ENCODE data around the gene KCNT2.

KCNT2 gene

DNA sequence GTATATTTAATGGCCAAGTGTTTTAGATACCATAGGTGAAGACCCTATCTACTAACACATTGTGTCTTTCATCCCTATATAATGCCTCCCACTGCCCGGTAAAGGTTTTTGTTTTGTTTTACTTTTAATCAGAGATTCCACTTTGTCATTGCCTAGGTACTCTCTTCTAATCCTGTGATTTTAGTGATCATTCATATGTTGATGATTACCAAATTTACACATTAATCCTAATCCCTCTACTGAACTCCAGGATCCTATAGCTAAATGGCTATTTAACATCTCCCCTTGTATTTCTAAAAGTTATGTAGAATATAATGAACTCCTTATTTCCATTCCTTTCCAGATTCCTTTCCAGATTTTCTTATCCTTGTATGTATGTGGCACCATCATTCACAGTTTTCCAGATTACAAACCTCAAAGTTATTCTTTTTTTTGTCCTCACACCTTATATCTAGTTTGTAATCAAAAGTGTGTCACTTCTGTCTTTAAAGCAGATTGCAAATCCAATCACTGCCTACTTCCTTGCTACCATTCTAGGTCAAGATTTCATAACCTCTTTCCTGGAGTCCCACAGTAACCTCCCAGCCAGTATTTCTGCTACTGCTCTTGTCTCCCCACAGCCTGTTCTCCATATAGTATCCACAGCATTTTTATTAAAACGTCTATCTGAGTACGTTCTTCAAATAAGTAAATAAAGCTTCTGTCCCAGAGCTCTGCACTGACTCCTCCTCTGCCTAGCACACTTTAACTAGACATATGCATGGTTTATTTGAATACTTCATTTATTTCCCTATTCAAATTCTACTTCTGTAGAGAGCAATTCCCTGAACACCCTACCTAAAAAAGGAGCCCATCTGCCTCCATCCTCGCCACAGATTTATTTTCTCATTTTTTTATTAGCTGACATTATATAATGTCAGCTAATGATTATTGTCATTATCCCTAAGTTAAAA is 157.8 kb downstream of the KCNT2 start:
- no peak for DNase-seq (ENCODE audit: low read depth in 2 of 3, low spot score in 1 of 3)

GRCh38 chr1:196449460-196449859 is 158.8 kb downstream of the KCNT2 start:
- no peak for DNase-seq (ENCODE audit: low read depth in 2 of 3, low spot score in 1 of 3)

DNA sequence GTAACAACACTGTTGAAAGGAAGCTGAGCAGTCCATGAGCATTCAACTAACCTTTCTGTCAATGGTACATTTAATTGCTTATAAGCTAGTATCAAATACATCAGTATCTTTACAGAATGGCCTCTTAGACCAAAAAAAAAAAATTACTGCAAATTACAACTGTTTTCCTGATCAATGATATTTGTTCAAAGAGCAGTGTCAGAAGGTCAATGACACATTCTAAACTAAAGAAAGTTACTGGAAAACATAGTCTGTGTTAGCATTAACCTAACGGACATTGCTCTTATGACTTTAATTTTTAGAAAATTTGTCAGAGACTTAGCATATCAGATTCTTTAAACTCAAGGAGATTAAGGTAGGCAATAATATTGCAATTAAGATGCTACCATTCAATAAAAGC is 162.5 kb downstream of the KCNT2 start:
- DNase-seq (ENCODE audit: low read depth in 2 of 3, low spot score in 1 of 3), result no peak

DNA sequence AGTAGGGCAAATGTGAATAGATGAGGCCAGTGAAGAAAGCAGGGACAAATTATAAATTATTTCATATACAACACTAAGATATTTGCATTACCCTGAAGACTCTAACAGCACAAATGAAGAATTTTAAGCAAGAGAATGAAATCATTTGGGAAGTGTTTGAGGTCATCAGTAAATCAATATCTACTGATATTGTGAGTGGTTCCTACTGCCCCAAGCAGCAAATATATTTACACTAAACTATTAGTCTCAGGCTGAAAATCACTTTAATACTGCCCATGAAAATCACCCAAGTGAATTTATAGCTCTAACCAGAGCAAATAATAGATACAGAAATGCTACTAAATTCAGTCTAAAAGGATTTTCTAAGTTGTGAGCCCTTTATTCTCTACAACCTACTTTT is 163.6 kb downstream of the KCNT2 start:
- no peak for DNase-seq (ENCODE audit: low read depth in 2 of 3, low spot score in 1 of 3)

DNA sequence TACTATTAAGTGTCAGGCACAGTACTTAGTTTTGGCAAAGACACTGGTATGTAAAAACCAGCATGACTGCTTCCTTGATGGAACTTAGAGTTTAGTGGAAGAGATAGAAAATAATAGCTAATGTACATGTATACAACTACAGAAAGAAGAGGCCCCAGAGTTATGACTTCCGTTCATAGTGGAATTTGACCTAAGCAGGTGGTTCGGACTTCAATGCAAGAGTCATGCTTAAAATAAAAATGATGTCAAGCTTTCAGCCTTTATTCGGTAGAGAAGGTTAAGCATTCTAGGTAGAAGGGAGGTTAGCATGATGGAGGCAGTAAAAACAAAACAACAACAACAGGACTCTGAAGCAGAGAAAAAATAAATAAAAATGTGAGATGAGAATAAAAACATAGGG is 165.9 kb downstream of the KCNT2 start:
- no peak for DNase-seq (ENCODE audit: low read depth in 2 of 3, low spot score in 1 of 3)

DNA sequence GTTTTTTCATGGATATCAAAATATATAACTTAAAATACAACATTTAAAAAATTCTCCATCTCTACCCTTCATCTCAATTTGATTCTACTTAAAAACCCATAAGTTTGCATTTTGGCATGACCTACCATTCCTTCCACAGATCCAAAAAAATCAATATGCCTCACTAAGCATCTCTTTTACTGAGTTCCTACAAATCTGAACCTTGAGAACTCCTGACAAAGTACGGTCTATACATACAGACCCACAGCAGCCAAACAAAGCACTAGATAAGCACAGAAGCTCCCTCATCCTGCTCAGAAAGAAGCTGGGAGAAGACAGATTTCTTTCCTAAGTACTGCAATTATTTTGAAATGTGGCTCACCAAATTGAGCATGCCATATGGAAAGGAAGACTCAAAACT is 167.5 kb downstream of the KCNT2 start:
- no peak for DNase-seq (ENCODE audit: low read depth in 2 of 3, low spot score in 1 of 3)

DNA sequence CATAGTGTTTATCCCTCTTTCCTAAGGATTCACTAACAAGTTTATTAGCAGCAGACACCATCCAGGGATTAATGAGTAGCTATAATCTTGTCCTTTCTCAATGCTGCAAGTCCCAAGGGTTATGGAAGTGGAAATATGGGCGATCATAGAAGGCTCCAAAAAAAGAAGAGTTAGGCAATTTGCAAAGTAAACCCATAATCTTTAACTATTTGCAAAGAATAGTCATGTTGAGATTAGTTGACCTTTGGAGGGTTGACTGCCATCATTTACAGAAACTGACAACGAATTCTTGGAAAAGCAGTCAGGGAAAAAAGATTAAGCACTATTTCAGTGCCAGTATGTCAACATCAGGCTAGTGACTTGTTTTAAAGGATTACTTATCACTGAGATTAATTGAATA is 169.9 kb downstream of the KCNT2 start:
- DNase-seq (ENCODE audit: low read depth in 2 of 3, low spot score in 1 of 3), result no peak

DNA sequence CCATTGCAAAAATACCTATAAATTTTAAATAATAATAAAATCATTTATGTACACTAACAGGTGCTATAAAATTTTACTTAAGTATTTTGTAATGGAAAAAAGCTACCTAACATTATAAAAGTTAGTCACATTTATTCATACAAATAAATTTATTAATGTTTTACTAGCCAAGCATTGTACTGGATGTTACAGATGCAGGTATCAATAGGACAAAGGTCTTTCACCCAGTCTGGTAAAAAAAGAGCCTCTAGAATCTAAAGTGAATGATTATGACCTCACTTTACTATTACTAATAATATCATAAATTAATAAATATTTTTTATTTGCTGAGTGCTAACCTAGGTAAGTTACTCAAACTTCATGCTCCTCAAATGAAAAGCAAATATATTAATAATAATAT is 170.6 kb downstream of the KCNT2 start:
- DNase-seq (ENCODE audit: low read depth in 2 of 3, low spot score in 1 of 3), result no peak

DNA sequence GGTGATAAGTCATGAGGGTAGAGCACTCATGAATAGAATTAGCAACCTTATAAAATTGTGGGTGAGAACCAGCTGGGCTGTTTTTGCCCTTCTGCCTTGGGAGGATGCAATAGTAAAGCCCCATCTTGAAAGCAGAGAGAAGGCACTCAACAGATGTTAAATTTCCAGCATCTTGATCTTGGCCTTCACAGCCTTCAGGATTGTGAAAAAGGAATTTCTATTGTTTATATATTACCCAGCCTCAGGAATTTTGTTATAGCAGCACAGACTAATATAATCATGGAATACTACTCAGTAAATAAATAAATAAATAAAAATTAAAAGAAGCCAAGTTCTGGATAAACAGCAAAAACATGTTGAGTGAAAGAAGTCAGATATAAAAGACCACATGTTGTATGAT is 175.2 kb downstream of the KCNT2 start:
- no peak for DNase-seq (ENCODE audit: low read depth in 2 of 3, low spot score in 1 of 3)

DNA sequence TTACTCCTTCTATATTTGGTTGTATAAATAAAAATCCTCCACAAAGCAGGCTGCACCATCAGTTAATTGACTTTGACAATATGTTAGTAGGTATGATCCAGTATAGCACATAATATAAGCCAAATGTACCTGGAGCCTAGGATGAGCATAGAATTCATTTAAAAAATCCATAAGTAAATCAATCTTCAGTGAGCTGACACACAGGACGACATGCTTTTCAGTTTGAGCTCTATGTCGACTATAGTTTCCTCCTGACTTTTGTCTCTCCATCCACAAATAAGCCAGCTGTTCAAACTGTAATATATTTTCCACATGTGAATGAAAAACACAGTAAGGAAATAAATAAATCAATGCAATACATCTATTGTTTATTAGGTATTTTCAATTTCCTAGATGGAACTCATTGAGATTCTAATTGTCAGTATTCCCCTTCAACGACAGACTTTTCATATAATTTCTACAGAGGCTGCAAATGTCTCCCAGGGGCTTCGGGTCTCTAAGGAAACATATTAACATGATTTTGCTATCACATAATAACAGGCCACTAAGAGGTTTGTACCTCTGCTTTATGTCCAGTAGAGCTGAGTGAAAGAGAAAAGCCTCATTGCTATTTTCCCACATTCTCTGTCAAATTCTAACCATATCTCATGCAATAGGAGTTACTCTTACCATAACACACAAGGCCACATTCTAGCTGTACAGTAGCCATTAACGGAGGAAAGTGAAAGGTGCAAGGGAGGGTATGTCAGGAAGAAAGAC is 180.1 kb downstream of the KCNT2 start:
- no peak for DNase-seq (ENCODE audit: low read depth in 2 of 3, low spot score in 1 of 3)

DNA sequence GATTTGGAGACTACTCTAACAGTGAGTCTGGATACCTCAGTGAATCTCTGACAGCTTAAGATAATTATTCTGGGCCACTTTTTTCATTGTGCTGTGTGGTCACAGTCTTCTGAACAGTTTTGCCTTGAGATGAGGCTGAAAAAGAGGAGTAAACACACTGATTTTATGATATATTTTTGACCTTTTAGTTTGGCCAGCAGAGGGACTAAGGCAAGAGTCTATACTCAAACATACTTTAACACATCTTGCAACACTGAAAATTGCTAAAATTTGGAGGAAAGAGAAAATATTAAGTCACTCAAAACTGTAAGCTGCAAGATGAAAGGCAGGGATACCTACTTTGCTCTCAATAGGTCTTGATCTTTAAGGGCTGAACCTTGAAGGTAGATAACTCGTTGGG is 182.7 kb downstream of the KCNT2 start:
- no peak for DNase-seq (ENCODE audit: low read depth in 2 of 3, low spot score in 1 of 3)

DNA sequence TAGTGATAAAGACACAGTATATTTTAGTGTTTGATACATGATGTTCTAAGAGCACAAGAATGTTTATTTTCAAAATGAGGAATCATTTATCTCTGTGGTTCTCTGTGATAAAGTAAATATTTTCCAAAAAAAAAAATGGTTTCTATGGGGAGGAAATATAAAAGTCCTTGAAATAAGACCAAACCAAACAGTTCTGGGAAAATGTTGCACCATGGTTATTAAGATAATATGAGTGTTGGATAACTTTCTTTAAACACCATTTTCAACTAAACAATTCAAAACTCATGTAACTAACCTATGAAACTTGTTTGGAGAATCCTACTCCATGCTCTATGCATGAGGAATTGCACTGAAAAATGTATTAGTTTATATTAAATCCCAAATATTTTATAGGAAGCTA is 184.6 kb downstream of the KCNT2 start:
- no peak for DNase-seq (ENCODE audit: low read depth in 2 of 3, low spot score in 1 of 3)

- no peak for DNase-seq (ENCODE audit: low read depth in 2 of 3, low spot score in 1 of 3)
Observed at GRCh38 chr1:196418772-196419171, 189.5 kb downstream of the KCNT2 start.

DNA sequence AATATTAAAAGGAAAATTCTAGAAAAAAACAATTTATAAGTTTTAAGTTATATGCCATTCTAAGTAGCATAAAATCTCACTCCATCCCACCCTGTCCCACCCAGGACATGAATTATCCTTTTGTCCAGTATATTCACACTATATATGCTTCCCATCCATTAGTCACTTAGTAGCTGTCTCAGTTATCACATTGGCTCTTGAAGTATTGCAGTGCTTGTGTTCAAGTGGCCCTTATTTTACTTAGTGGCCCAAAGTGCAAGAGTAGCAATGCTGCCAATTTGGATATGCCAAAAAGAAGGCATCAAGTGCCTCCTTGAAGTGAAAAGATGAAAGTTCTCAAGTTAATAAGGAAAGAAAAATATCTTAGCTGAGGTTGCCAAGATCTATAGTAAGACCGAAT is 192.3 kb downstream of the KCNT2 start:
- no peak for DNase-seq (ENCODE audit: low read depth in 2 of 3, low spot score in 1 of 3)

GRCh38 chr1:196412326-196412725 is 195.9 kb downstream of the KCNT2 start:
- DNase-seq (ENCODE audit: low read depth in 2 of 3, low spot score in 1 of 3), result no peak

- DNase-seq (ENCODE audit: low read depth in 2 of 3, low spot score in 1 of 3), result no peak
Observed at GRCh38 chr1:196410768-196411167, 197.5 kb downstream of the KCNT2 start.

DNA sequence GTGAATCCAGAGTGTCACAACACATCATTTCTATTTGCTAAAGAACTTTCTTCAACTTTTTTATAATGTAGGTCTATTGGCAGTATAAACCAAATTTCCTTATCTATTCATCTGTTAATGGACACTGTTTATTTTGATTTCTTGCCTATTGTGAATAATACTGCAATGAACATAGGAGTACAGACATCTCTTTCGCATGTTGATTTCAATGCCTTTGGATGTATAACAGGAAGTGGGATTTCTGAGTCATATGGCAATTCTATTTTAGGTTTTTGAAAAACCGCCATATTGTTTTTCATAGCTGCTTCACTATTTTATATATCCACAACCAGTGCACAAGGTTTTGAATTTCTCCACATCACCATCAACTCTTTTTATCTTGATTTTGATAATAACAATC is 198.7 kb downstream of the KCNT2 start:
- no peak for DNase-seq (ENCODE audit: low read depth in 2 of 3, low spot score in 1 of 3)

DNA sequence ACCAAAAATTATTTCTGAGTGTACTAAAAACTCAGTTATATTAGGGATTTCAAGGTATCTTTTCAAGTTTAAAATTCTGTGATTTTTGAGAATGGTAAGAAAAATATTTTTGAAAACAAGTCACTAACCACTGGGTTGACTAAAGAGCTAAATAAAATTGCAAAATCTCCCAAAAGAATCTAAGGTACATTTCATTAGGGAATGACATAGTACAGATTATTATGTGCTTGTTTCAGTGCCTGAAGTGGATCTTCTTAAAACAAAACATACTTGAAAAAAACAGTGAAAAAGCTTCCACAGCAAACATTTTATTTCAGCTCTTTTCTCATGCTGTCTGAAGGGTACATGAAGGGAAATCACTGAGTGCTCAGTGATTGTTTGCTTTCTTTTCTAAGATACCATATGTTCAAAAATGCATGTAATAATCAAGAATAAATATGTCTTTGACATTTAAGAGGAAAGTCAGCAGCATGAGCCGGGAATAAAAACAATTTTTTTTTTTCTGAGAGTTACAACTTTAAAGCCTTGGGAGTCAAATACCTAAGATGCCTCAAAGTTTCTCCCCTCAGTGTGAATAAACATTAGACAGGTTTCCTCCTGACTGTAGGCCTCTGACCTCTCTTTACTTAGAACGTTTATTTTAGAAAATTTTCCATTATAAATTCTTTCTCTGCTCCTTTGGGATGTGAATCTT is 200.7 kb downstream of the KCNT2 start:
- DNase-seq (ENCODE audit: low read depth in 2 of 3, low spot score in 1 of 3), result no peak

DNA sequence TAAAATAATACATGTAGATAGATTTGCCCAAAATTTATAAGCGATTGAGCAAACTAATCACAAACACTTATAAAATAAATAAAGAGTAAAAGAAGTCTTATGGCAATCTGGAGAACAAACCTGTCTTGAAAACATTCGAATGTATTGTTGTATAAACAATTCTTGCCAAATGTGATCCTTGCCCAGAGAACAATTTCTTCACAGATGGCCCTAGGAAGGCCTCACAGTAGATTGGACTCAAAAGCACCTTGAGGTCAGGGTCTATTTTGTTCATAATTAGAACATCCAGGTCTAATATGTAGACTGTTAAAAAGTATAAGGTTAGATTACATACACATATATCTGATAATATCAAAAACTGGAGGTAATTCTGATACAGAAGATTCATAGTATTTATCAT is 202.4 kb downstream of the KCNT2 start:
- DNase-seq (ENCODE audit: low read depth in 2 of 3, low spot score in 1 of 3), result no peak

DNA sequence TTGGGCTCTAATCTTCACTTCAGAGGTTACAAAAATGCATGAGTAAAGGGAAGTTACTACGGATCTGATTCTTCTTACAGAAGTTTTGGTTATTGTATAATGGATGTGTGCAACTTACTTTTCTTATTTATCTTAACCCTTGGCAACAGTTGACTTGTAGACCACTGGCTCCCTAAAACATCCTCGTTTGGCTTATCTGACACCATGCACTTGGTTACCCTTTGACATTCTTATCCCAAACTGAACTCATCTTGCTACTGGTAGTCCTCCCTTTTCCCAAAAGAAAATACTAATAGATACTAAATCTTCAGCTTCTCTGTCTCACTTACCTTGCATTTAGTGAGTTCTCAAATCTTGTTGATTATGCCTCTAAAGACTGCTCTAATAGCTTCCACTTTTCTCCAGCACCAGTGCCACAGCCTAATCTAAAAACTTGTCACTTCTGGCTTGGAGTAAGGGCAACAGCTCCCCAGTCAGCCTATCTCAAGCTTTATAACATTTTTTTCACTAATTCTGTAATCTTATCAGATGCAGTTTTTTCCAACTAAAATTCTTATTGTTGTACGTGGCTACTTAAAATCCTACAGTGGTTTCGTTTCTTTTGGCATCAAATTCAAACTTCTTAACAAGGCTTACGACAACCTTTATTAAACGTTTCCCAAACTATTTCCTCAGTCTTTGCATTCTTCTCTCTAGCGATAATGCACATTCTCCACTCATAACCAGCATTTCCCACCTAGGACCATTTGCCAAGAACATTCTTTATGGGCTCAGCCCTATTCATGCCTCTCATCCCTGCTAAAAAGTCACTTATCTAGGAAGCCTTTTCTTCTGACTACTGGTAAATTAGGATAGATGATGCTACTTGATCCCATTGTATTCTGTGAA is 204.2 kb downstream of the KCNT2 start:
- DNase-seq (ENCODE audit: low read depth in 2 of 3, low spot score in 1 of 3), result no peak

DNA sequence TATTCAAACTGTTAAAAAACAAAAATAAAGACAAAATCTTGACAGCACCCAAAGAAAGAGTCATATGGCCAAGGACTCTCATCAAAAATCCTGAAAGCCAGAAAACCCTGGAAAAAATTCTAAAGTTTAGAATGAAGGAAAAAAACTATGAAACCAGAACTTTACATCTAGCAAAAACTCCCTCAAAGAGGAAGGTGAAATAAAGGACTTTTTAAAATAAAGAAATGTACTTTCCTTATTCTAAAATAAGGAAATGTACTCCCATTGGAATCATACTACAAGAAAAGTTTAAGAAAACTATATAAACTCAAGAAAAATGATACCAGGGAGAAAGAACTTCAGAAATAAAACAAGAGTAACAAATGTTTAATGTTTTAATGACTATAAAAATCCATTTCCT is 206.3 kb downstream of the KCNT2 start:
- DNase-seq (ENCODE audit: low read depth in 2 of 3, low spot score in 1 of 3), result no peak
